ENCODE data around the gene DUSP22. TPM values are rescaled to one million over a fixed set of nuclear protein-coding genes. Genes with fewer than 3 reads are reported as not detected.

Gene DUSP22
- total RNA-seq, 1 experiment from 2014 or later: 25.0 TPM

- H3K23ac ChIP-seq (ENCODE audit: insufficient read length, low read depth, low read length): no peak overlapping the region
- H3K4me1 ChIP-seq (ENCODE audit: insufficient read depth, low read length): no peaks in the 10 kb centered on the region
- TF ChIP-seq, protein P1, sequence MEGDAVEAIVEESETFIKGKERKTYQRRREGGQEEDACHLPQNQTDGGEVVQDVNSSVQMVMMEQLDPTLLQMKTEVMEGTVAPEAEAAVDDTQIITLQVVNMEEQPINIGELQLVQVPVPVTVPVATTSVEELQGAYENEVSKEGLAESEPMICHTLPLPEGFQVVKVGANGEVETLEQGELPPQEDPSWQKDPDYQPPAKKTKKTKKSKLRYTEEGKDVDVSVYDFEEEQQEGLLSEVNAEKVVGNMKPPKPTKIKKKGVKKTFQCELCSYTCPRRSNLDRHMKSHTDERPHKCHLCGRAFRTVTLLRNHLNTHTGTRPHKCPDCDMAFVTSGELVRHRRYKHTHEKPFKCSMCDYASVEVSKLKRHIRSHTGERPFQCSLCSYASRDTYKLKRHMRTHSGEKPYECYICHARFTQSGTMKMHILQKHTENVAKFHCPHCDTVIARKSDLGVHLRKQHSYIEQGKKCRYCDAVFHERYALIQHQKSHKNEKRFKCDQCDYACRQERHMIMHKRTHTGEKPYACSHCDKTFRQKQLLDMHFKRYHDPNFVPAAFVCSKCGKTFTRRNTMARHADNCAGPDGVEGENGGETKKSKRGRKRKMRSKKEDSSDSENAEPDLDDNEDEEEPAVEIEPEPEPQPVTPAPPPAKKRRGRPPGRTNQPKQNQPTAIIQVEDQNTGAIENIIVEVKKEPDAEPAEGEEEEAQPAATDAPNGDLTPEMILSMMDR (conservative IDR thresholded peaks at IDR 0.05): no peak
- H3K18ac ChIP-seq (ENCODE audit: insufficient read length, low read depth, low read length): no peak overlapping the region
- Mint-ChIP-seq H3K27me3 (ENCODE audit: low read depth) (no peaks in the 10 kb centered on the region), H3K27ac (no peak overlapping the region), H3K9me3 (peaks cover under 1 to 16% of the 10 kb centered on the region in 2 experiments), H3K4me1 (peaks cover 15% of the 10 kb centered on the region in 2 experiments), H3K36me3 (ENCODE audit: insufficient read depth in 1 of 3, low read depth in 3 of 3) (peaks cover 3 to 5% (median 3%) of the 10 kb centered on the region in 3 experiments; a peak in 6 of 7 replicates), H3K4me3 (no peak overlapping the region)
- no CpG with 5 or more reads among the region's 8 CpGs for WGBS (ENCODE audit: extremely low coverage, insufficient read length, low lambda C conversion rate)
- no peaks in the 10 kb centered on the region for H3K27me3 ChIP-seq (ENCODE audit: insufficient read depth, low read length)
- H2BK12ac ChIP-seq (ENCODE audit: insufficient read length, low read depth, low read length): no peak overlapping the region
- no peak overlapping the region for H3K56ac ChIP-seq (ENCODE audit: insufficient read length, low read depth, low read length)
- H3K23me2 ChIP-seq (ENCODE audit: insufficient read length, low read depth, low read length, poor library complexity, severe bottlenecking): no peaks in the 10 kb centered on the region
- no peak overlapping the region for H2BK120ac ChIP-seq (ENCODE audit: low read depth, low read length, poor library complexity, severe bottlenecking)
- no peak overlapping the region for H2AFZ ChIP-seq (ENCODE audit: low read length)
- H2BK20ac ChIP-seq (ENCODE audit: low read depth, low read length, poor library complexity, severe bottlenecking): no peak overlapping the region
- no peak overlapping the region for H3K4me2 ChIP-seq (ENCODE audit: insufficient read depth, insufficient read length, low read length)
- no peak overlapping the region for H3K9ac ChIP-seq (ENCODE audit: extremely low read depth, insufficient read length, low read length)
- H2AK5ac ChIP-seq (ENCODE audit: insufficient read length, low read length): no peak overlapping the region
- H3K27ac ChIP-seq (ENCODE audit: insufficient read length, low read depth, low read length): no peak overlapping the region
- no peaks in the 10 kb centered on the region for H3K79me2 ChIP-seq (ENCODE audit: insufficient read depth, low read length)
- no peak overlapping the region for H4K8ac ChIP-seq (replicated peaks; ENCODE audit: insufficient read length, low read depth, low read length)
- H4K5ac ChIP-seq (ENCODE audit: insufficient read length, low read depth, low read length): no peak overlapping the region
- no peak overlapping the region for H3K4ac ChIP-seq (ENCODE audit: low read depth, low read length)
- peaks cover 84% of the 10 kb centered on the region for H3K9me3 ChIP-seq (ENCODE audit: control insufficient read depth, low read depth, low read length)
- no peak overlapping the region for H3K14ac ChIP-seq (ENCODE audit: insufficient read depth, low read length)
- no peak overlapping the region for H2BK5ac ChIP-seq (ENCODE audit: insufficient read length, low read length)
- DNase-seq: no peak
- no peaks in the 10 kb centered on the region for H4K20me1 ChIP-seq (ENCODE audit: control insufficient read depth, insufficient read depth, insufficient read length)
- H3T11ph ChIP-seq (ENCODE audit: low read length): no peak overlapping the region
- H4K91ac ChIP-seq (ENCODE audit: insufficient read length, low read depth, low read length): no peak overlapping the region
- H2BK15ac ChIP-seq (ENCODE audit: low read depth, low read length): no peak overlapping the region
- H3K79me1 ChIP-seq (ENCODE audit: insufficient read depth, low read depth, low read length, poor library complexity, severe bottlenecking): no peaks in the 10 kb centered on the region
Measured at GRCh38 chr6:301526-301925, 9.2 kb downstream of the DUSP22 start.

Measured in H9 (cell line).